Left lung (tissue), 10 donors: ENCODE measurements around the gene DYRK1B. TPM values are rescaled to one million over a fixed set of nuclear protein-coding genes. Genes with fewer than 3 reads are reported as not detected.
A peak's percentile ranks its signal among the peaks of the same experiment; 100 is the strongest.
"Not testable (repeated sequence)": the region's sequence is repeated elsewhere in the genome, so short reads cannot be mapped to it uniquely, and the experiment has no call there.

Experiments used
- ATAC-seq: fragments of 200-7000 bp; cut with Tn5 transposase; one replicate; pipeline ENCODE4 v1.9.1; 2020; ENCODE audit warnings: moderate library complexity
- DNase-seq, 4 donors: peaks; one replicate each; pipeline ENCODE4 v3.0.0-alpha.2; 2013 to 2020
- H3K27ac ChIP-seq, 2 donors: fragments of 200-600 bp; sonication (generic) in 1 of 2; one replicate each; pipeline versions ENCODE4 v1.5.0 to v1.8.0; 2020 to 2021
- H3K27me3 ChIP-seq, 2 donors: fragments of 200-600 bp; sonication (generic) in 1 of 2; one replicate each; pipeline versions ENCODE4 v1.5.0 to v1.8.0; 2020 to 2021
- H3K36me3 ChIP-seq, 2 donors: fragments of 200-600 bp; sonication (generic) in 1 of 2; one replicate each; pipeline versions ENCODE4 v1.5.0 to v1.8.0; 2020 to 2021
- H3K4me1 ChIP-seq, 2 donors: fragments of 200-600 bp; one replicate each; pipeline ENCODE4 v1.8.0; 2021
- H3K4me3 ChIP-seq, 2 donors: fragments of 200-600 bp; sonication (generic) in 1 of 2; one replicate each; pipeline versions ENCODE4 v1.5.0 to v1.8.0; 2020 to 2021; ENCODE audit warnings: mild to moderate bottlenecking in 1 of 2
- H3K9me3 ChIP-seq, 2 donors: fragments of 200-600 bp; sonication (generic) in 1 of 2; one replicate each; pipeline versions ENCODE4 v1.5.0 to v1.8.0; 2020 to 2021
- CTCF ChIP-seq, 2 donors: fragments of 200-600 bp; sonication (generic) in 1 of 2; IDR thresholded peaks; one replicate each; pipeline versions ENCODE4 v1.5.0 to v1.8.0; 2021; ENCODE audit warnings: antibody characterized with exemption in 2 of 2
- intact Hi-C, 2 donors: fragments of 100-400 bp; cut with DNase I; formaldehyde crosslinking; loops; one replicate each; pipeline versions ENCODE4 v1.11.2 to v1.14.2; 2022
- polyA plus RNA-seq, 6 donors: library from polyadenylated mRNA; unstranded; fragments of 120-200 nt; gene quantifications; one replicate each; pipeline ENCODE4 v1.2.1, GENCODE V29; 2013; ENCODE audit not compliant: insufficient read length in 6 of 6
- total RNA-seq, 2 donors: library from RNA; stranded (reverse); fragmentation: NEBNext Ultra II Directional; extraction: Animal tissue kit (Norgen Biotek cat#: 25700); gene quantifications; one replicate each; pipeline ENCODE4 v1.2.1, GENCODE V29; 2021
- donor health status: DM: no; HTN: yes; CAD: no.
- donor health status: DM: no; HTN: no; CAD: no.

The DYRK1B gene
- total and polyA plus RNA-seq, 8 donors: 13.6 to 32.4 (median 26.7) TPM

DNA sequence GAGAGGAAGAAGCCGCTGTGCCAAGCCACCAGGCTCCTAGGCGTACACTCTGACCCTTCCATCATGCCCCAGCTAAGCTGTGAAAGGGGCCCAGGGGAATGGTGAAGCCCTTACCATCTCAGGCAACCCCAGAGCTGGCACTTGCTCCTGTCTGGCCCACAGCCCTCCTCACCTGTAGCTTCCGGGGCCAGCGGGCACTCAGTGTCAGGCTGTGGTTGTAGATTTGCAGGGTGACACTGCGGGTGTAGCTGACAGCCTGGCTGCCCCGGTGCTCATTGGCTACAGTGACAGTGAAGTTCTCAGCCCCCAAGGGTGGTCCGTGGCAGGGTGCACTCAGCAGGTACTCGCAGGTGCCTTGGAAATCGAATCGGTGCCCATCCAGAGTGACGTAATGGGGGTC lies 42.5 kb upstream of the DYRK1B start:
- H3K27ac ChIP-seq, H3K4me3 ChIP-seq, H3K36me3 ChIP-seq, DNase-seq, H3K4me1 ChIP-seq, H3K9me3 ChIP-seq, intact Hi-C loops: not testable (repeated sequence)
- peaks cover 0 to 16% of the 10 kb centered on the region in 2 donors for H3K27me3 ChIP-seq
- ATAC-seq: peak; percentile 5

GRCh38 chr19:39875401-39875864 lies 41.5 kb upstream of the DYRK1B start:
- H3K36me3 ChIP-seq, ATAC-seq, DNase-seq, H3K4me3 ChIP-seq, intact Hi-C loops, H3K4me1 ChIP-seq, H3K9me3 ChIP-seq, H3K27ac ChIP-seq: not testable (repeated sequence)
- peaks cover 0 to 16% of the 10 kb centered on the region in 2 donors for H3K27me3 ChIP-seq

DNA sequence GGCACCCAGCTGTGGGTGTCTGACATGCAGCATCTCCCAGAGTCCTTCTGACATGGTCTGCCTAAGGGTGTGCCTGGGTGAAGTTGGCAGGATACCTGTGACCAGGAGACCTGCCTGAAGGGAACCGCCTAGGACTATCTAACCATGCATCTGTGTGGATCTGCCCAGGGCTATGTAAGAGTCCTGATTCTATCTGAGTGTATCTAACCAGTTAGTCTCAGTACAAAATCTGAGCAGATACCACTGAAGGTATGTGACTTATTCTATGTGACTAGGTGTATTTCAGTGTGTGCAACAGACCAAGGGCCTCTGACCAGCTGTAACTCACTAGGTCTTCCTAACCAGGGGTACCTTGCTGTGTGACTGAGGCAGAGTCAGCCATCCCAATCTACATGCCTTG lies 40.4 kb upstream of the DYRK1B start:
- H3K4me3 ChIP-seq: no peak overlapping the region
- intact Hi-C loops: no loop called here
- H3K36me3 ChIP-seq: no peaks in the 10 kb centered on the region
- ATAC-seq (no peak), DNase-seq (no peak)
- H3K4me1 ChIP-seq: no peaks in the 10 kb centered on the region
- H3K27me3 ChIP-seq: peaks cover 0 to 16% of the 10 kb centered on the region in 2 donors
- no peaks in the 10 kb centered on the region for H3K9me3 ChIP-seq
- no peak overlapping the region for H3K27ac ChIP-seq
- TF ChIP-seq CTCF (IDR thresholded peaks at IDR 0.05): no peak

DNA sequence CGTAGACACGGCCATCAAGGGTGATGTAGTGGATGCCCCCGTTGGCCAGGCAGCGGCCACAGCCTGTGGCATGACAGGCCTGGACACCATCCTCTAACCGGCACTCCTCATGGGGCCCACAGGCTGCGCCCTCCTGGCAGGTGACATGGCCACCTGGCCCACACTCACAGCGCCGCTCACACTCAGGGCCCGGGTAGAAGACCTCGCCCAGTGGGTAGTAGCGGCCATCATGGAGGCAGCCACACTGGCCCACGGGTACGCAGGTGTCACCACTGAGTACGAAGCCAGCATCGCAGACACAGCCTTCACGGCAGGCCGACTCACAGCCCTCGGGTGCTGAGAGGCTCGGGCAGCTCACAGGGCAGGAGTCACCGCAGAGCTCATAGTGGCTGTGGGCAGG lies 39.4 kb upstream of the DYRK1B start:
- TF ChIP-seq CTCF (IDR thresholded peaks at IDR 0.05): no peak

DNA sequence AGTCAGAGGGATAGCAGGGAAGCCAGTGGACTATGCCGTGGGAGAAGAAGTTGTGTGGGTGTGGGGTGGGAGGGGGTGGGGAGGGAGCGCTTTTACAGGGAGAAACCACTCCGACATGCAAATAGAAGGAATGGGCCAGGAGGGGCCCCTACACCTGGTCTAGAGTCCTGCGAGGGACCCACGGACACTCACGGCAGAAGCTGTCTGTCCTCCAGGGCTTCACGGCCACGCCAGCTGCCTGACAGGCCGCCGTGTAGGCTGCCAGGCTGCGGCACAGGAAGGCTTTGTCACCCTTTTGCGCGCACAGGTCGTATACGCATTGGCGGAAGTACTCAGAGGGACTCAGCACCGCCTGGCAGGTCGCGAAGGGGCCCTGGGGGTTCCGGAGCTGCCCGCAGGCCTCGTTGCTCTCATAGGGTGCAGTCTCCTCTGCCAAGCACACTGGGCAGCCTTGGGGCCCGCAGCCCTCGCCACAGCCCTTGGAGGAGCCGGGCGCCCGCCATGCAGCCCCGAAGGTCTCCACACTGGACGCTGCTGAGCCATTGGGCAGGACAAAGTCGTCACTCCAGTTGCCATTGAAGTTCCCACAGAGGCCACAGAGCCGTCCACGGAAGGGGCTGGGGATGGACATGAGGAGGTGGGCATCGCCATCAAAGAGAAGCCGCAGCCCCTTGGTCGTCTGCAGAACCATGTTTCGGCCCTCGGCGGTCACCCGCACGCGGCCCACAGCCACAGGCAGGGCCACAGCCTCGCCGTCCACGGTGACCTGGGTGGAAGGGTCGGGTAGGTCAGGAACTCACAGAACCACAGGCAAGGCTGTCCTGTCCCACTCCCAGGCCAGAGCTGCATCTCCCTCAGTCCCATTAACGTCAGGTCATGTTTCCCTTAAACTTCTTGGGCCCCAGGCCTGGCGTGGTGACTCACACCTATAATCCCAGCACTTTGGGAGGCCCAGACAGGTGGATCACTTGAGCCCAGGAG lies 38.2 kb upstream of the DYRK1B start:
- intact Hi-C loops: no loop called here
- peaks cover 0 to 16% of the 10 kb centered on the region in 2 donors for H3K27me3 ChIP-seq
- H3K27ac ChIP-seq: no peak overlapping the region
- H3K9me3 ChIP-seq: no peaks in the 10 kb centered on the region
- DNase-seq (no peak), ATAC-seq (no peak)
- H3K4me1 ChIP-seq: no peaks in the 10 kb centered on the region
- no peak overlapping the region for H3K4me3 ChIP-seq
- H3K36me3 ChIP-seq: no peaks in the 10 kb centered on the region
- no peak for TF ChIP-seq CTCF (IDR thresholded peaks at IDR 0.05)

More for the DNA sequence above, 39.4 kb upstream of the DYRK1B start:
- intact Hi-C loops: no loop called here
- no peak for DNase-seq
- Histone ChIP-seq H3K27me3 (peaks cover 0 to 16% of the 10 kb centered on the region in 2 donors), H3K4me3 (no peak overlapping the region), H3K4me1 (no peaks in the 10 kb centered on the region), H3K27ac (no peak overlapping the region), H3K36me3 (no peaks in the 10 kb centered on the region), H3K9me3 (no peaks in the 10 kb centered on the region)
- ATAC-seq: no peak

DNA sequence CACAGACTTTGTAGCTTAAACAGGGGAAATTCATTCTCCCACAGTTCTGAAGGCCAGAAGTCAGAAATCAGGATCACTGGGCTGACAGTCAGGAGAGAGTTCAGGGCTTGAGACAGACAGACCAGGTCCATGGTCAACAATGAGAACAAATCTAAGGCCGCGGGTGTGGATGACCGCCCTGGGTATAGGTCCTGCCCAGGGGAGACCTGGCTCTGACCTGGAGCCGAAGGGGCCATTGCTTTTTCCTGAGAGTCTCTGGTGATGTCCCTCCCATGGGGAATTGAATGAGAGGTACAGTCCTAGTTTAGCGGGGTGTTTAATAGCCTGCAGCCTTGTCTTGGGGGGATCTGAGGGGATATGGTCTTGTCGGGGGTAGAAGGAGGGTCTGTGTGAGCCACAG lies 37.4 kb upstream of the DYRK1B start:
- ATAC-seq: no peak
- Histone ChIP-seq H3K27me3 (peaks cover 0 to 16% of the 10 kb centered on the region in 2 donors), H3K4me1 (no peaks in the 10 kb centered on the region), H3K36me3 (no peaks in the 10 kb centered on the region), H3K4me3 (no peak overlapping the region), H3K27ac (no peak overlapping the region), H3K9me3 (no peaks in the 10 kb centered on the region)
- intact Hi-C loops: no loop called here
- no peak for DNase-seq
- no peak for TF ChIP-seq CTCF (IDR thresholded peaks at IDR 0.05)
